DOHH2 (cell line): ENCODE measurements around the gene ADAD2.

ENCODE experiments used
- CTCF ChIP-seq: fragments of 200-600 bp; sonication (generic); IDR thresholded peaks from one replicate; pipeline ENCODE4 v1.5.1; 2014; ENCODE audit warnings: antibody characterized with exemption, mild to moderate bottlenecking, low read depth, low read length; ENCODE audit not compliant: poor library complexity, severe bottlenecking
- EZH2phosphoT487 ChIP-seq: fragments of 200-600 bp; sonication (generic); IDR thresholded peaks from 2 replicates; pipeline ENCODE4 v1.6.1; 2017; ENCODE audit warnings: borderline replicate concordance, mild to moderate bottlenecking, antibody characterized with exemption, low read length, moderate library complexity, mixed read lengths

GRCh38 chr16:84196727-84197394 lies 5.9 kb downstream of the ADAD2 start:
- TF ChIP-seq EZH2phosphoT487 (no peak), CTCF (no peak)
